NCI-H2107 treated with DMSO at 0.1 percent for 48 hours (cell line): ENCODE measurements around the gene TPRA1.
"Not testable (repeated sequence)": the region's sequence is repeated elsewhere in the genome, so short reads cannot be mapped to it uniquely, and the experiment has no call there.

ENCODE experiments used
- DNase-seq: peaks from one replicate; lab custom pipeline; 2025; ENCODE audit not compliant: unreplicated experiment; lab: John Stamatoyannopoulos, UW

The TPRA1 gene

DNA sequence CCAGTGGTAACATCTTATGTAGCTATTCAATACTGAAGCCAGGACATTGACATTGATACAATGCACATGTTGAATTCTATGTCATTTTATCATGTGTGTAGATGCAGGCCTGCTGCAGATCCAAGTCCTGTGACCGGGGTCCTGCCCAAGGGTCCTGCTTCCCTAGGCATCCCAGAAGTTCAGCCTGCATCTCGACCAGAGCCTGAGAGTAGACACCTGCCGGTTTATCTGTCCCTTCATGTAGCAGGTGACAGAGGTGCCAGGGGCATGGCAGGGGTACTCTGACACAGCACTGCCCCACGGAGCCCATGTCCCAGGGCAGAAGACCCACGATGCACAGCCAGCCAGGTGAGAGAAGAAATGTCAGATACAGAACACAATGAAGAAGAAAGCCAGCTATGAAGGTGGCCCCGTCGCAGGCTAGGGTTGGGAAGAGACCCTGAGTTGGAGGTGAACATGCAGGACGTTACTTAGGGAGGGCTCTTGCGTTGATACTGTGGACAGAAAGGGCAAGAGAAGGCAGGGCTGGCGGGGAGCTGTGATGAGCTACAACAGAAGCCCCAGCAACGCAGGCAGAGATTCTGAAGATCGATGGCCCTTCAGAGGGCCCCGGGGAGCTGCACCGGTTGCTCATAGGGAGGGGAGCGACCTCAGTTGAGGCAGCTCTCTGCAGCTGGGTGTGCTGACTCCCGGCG is 51.0 kb downstream of the TPRA1 start:
- no peak for DNase-seq

DNA sequence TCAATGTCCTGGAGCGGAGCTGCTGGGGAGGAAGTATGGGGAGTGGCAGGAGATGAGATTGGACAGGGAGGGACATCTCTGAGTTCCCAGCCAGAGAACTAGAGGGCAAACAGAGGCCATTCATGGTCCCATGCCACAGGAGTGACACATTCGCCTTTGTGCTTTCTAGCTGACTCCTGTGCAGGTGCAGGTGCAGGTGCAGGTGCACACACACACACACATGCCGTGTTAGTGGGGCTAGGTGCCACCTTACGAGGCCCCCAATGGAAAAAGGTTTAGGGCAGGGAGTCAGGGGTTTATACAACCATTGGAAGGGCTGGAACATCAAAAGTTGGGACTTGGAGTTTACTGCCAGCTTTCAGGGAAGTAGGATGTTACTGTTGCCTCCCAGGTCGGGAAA is 52.0 kb downstream of the TPRA1 start:
- no peak for DNase-seq

DNA sequence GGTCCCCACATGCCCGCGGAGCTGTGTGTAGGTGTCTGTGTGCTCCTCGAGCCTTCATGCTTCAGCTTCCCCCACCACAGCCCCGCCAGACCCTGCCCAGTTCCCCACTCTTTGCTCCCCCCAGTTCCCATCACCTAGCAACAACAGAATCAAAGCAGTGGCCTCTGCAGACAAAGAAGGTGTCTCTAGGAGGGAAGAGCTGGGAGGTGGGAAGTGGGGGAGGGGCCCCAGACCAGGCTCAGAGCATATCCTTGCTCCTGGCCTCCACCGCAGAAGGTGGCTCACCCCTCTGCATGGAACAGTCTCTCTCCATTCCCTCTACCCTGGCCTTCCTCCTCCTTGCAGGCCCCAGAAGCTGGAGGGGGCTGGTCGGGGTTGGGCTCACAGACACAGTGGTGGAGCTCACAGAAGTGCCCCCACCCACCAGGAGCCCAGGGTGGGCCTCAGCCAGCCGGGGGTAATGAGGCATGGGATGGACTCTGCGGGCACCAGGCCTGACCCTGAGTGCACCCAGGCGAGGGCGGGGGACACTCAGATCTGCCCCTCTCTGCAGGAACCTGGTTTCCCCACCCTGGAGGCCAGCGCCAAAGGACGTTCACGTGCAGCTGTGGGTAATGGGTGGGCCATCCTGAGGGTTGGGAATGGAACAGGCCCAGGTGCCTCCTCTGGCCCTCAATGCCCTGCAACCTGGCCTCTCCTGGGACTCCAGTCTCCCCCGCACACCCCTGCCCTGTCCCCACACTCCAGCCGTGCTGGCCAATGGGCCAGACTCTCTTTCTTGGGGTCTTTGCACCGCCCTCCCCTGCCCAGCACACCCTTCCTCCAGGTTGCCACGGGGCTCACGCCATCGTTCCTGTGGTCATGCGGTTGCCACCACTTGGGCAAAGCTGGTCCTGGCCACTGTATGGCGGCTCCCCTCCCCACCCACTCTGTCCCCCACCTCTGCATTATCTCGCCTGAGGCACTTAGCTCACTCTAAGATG is 53.4 kb downstream of the TPRA1 start:
- DNase-seq = peak; percentile 11

DNA sequence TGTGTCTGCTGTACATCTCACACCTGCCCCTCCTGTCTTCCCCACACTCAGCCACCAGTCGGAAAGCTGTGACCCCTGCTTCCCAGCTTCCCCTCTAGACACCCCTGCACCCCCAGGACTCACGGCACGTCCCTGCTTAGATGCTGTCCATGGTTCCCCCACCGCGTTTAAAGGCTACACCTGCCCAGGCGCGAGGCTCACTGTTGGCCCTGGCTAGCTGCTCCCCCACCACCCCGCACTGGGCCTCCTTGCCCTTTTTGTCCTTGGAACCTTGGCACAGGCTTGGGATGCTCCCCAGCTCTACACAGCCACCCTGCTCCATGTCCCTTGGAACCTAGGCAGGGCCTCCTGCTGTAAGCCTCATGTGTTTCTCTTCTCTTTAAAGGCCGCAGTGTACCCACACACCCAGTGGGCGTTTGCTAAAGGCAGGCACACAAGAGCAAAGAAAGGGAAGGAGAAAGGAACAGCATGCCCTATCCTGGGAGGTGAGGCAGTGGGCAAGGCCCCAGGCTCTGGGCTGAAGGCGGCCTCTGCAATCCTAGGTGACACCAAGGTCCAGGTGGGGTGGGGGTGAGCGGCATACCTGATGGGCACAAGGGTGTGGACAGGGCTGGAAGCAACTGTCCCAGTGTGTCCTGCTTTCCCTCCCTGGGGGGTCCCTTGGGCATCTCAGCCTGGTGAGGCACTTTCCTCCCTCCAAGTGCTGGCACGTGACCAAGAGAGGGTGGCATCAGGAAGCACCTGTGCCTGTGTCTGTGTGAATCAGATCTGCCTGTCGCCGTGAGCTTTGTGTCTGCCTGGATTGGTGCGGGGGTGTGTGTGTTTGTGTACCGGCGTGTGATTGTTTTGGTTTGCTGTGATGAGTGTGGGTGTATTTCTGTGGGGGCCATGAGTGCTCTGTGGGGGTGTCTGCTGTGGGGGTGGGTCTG is 54.4 kb downstream of the TPRA1 start:
- DNase-seq = peak; percentile 55

DNA sequence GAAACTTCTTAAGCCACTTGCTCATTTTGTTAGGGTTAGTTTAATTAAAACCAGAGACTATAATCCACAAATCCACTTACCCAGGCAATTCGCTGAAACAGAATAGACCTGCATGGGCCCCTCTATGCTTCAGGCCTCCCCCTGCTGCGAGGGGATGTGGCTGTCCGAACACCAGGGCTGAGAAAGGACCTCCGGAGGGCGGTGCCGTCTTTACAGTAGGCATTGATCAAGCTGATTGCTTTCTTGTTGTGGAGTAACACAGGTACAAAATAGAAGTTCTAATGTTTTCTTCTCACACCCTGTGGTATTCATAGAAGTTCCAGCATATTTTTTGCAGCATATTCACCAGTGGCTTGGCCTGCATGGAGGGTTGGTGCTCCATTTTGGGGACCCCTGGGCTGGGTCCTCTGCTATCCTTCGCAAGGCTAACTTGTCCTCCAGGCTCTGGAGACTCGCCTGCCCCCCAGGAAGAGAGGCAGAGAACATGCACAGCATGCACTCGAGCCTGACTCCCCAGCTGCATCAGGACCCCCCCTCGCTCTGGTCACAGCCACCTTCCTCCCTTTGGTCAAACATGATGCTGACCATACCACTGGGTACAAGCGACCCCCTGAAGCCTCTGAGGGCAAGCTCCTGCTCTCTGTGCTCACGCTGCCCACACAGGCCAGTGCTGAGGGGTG is 55.3 kb downstream of the TPRA1 start:
- no peak for DNase-seq

DNA sequence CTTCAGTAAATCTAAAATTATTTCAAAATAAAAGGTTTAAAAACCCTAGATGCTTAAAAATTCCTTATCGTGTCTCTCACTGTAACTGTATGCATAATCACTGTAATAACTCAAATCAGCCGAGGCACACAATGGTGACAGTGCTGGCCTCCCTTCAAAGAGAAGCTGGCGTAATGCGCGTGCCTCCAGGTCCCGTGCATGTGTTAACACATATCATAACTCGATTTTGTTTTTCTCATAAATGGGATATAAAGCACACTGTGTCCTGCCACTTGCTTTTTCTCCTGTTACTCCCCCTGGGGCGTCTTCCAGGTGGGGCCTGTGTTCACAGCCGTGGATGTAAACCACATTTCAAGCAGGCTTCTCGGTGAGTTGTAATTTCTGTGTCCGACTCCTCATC is 56.0 kb downstream of the TPRA1 start:
- DNase-seq = no peak

DNA sequence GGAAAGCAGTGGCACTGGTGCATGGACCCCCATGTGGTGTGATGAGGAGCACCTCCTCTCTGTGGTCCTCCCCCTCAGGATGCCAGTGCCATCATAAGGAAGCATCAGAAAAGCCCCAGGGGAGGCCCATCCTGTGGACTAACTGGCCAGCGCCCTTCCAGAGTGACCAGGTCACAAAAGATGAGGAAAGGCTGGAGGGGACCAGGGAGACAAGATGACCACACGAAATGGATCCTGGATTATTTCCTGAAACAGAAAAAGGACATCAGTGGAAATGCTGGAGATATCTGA is 56.4 kb downstream of the TPRA1 start:
- DNase-seq = no peak

DNA sequence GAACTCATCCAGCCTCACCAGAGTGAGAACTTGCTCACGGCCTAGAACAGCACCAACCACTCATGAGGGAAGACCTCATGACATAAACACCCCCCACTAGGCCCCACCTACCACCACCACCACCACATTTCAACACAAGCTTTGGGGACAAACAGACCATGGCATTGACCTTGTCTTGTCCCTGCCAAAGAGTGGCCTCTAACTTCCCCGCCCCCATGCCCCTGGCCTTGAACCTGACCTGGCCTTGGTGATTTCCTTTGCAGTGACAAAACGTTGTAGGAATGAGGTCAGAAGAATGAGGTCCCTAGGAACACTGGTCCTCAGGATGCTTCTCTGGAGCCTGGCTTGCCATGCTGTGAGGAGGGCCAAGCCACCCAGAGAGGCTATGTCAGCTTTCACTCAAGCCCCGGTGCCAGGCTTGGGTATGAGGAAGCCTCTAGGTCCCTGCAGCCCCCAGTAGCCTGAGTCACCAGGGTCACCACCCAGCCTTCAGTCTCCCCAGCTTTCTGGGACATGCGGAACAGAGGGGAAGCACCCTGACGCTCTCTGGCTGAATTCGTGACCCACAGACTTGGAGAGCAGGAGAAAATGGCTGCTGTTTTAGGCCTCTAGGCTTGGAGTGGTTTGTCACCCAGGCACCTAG is 57.9 kb downstream of the TPRA1 start:
- no peak for DNase-seq

DNA sequence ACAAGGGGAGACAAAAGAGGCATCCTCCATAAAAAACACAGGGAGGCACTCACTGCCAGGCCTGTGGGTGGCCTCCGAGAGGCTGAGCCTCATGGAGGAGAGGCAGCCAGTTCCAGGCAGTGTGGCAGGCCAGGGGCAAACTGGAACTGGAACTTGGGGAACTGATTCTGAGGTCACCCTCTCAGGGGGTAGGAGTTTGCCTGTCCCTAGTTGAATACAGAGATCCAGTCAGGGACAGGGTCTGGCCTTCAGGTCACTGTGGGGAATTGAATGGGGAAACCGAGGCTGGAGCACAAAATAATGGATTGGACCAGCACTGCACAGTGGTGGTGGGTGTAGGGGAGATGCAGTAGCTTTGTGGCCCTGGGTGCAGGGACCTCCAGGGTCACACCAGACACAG is 58.7 kb downstream of the TPRA1 start:
- no peak for DNase-seq

DNA sequence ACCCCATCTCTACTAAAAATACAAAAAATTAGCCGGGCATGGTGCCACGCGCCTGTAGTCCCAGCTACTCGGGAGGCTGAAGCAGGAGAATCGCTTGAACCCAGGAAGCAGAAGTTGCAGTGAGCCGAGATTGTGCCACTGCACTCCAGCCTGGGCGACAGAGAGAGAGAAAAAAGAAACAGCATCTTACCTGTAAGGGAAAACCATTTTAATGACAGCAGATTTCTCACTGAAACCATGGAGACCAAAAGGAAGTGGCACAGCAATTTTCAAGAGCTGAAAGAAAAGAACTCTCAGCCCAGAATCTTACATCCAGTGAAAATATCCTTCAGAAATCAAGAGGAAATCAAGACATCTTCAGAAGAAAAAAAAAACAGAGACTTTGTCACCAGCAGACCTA is 59.7 kb downstream of the TPRA1 start:
- not testable (repeated sequence) for DNase-seq

DNA sequence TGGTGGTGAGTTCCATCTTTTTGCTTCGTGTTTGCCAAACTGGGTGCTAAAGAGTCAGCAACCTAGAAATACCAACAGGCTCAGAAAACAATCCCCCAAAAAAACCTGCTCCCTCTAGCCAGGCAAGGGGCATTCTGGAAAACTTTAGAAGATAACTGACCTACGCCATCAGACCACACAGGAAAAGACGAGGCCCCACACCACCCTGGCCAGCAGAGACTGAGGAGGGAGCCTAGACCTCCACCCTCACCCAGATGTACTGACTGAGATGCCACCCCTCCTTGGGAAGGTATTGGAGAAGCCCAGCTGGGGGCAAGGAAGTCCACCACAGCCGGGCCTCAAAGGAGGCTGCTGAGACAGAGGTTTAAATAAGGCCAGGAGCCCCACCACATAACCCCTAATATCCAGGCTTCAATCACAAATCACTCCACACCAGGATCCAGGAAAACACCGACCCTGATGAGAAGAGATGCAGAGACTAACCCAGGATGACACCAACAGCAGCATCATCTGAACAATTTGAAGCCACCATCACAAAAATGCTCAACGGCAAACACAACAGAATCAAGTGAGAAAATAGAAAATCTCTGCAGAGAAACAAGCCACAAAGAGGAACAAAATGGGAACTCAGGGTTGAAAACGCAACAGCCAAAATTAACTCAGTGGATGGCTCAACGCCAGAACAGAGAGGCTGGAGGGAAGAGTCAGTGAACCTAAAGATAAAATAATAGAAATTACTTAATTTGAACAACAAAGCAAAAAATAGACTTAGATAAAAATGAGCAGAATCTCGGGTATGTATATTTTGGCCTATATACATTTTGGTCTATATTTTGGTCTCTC is 61.0 kb downstream of the TPRA1 start:
- no peak for DNase-seq

DNA sequence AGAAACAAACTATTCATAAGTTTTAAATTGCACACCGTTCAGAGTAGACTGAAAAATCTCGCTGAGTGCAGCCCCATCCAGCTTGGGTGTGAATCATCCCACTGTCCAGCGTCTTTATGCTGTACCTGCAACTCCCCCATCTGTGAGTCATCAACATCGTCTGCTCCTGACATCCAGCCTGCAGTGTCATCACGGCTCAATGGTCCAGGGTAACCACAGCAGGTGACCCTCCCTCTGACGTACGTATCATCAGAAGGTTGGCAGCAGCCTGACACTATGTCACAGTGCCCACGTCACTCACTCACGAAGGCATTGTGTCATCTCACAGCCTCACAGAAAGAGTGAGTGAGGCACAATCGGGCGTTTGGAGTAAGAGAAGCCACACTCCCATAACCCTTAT is 65.2 kb downstream of the TPRA1 start:
- DNase-seq = peak; percentile 51

DNA sequence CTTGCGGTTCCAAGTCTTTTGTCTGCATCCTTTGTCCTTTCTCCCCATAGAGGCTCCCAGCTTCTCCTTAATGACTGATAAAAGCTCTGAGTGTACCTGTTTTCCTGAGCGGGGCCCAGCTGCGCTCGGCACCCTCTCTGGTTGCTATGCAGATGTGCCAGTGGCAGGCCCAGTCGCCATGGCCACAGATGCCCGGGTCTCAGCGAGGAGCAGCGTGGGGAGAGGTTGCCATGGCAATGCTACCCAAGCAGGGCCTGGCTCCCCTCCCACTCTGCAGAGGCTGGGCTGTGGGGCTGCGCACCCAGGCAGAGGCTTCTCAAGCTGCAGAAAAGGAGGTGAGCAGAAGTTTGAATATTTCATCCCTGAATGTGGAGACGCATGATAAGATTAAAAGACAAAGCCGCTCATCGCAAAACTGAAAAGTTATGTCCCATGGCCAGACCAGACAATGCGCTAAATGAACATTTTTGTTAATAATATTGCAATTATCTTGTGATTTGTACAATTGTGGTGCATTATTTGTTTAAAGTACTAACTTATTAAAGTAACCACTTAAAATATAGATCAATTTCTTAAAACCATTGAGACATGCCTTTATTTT is 66.1 kb downstream of the TPRA1 start:
- DNase-seq = peak; percentile 99
